OCI-LY7 (cell line): ENCODE results near the gene RPUSD1. TPM values are rescaled to one million over a fixed set of nuclear protein-coding genes. Genes with fewer than 3 reads are reported as not detected.

Source experiments
- BruUV-seq: library from RNA; stranded (reverse); fragments of 400-500 nt; replicated peaks from 2 replicates; lab custom pipeline; 2021; lab: Mats Ljungman, UMichigan
- CTCF ChIA-PET: fragments of 300-600 bp; sonication (Branson Sonifier 250); formaldehyde crosslinking; loops from one replicate; lab custom pipeline; 2022; ENCODE audit warnings: antibody characterized with exemption; ENCODE audit not compliant: unreplicated experiment; lab: Charles Lee
- POLR2A ChIA-PET: fragments of 300-600 bp; sonication (Branson Sonifier 250); formaldehyde crosslinking; loops from one replicate; lab custom pipeline; 2022; ENCODE audit warnings: antibody characterized with exemption; lab: Charles Lee
- DNase-seq: peaks from one replicate; pipeline ENCODE4 v3.0.0-alpha.2; 2015; ENCODE audit warnings: low spot score
- H2AFZ ChIP-seq: fragments of 200-600 bp; sonication (generic), shearing (Covaris generic); 2 replicates; pipeline ENCODE4 v1.6.1; 2014; ENCODE audit warnings: mild to moderate bottlenecking, antibody characterized with exemption, low read length, moderate library complexity
- H3K27ac ChIP-seq: fragments of 200-600 bp; sonication (generic); 2 replicates; pipeline ENCODE4 v1.5.1; 2014; ENCODE audit warnings: mixed run types, low read depth, mild to moderate bottlenecking, moderate library complexity, low read length, inconsistent platforms; ENCODE audit not compliant: poor library complexity, severe bottlenecking
- H3K36me3 ChIP-seq: fragments of 200-600 bp; sonication (generic); 2 replicates; pipeline ENCODE4 v1.6.1; 2014; ENCODE audit warnings: mild to moderate bottlenecking, antibody characterized with exemption, low read length, moderate library complexity, mixed read lengths; ENCODE audit not compliant: insufficient read depth
- H3K4me1 ChIP-seq: fragments of 200-600 bp; sonication (generic); 2 replicates; pipeline ENCODE4 v1.5.1; 2014; ENCODE audit warnings: mild to moderate bottlenecking, low read length; ENCODE audit not compliant: insufficient read depth, poor library complexity, severe bottlenecking
- H3K4me2 ChIP-seq: fragments of 200-600 bp; sonication (generic); 2 replicates; pipeline ENCODE4 v1.6.1; 2014; ENCODE audit warnings: mild to moderate bottlenecking, low read length
- H3K4me3 ChIP-seq: fragments of 200-600 bp; sonication (generic); 2 replicates; pipeline ENCODE4 v1.5.1; 2014; ENCODE audit warnings: mild to moderate bottlenecking, low read depth, low read length; ENCODE audit not compliant: poor library complexity, severe bottlenecking
- H3K79me2 ChIP-seq: fragments of 200-600 bp; sonication (generic); 2 replicates; pipeline ENCODE4 v1.6.1; 2016; ENCODE audit warnings: low read depth, mild to moderate bottlenecking, low read length, moderate library complexity, mixed read lengths; ENCODE audit not compliant: insufficient read depth
- H3K9me2 ChIP-seq: fragments of 200-600 bp; sonication (generic); 2 replicates; pipeline ENCODE4 v1.6.1; 2016; ENCODE audit warnings: mild to moderate bottlenecking, low read length, mixed read lengths; ENCODE audit not compliant: insufficient read depth
- H3K9me3 ChIP-seq: fragments of 200-600 bp; sonication (generic); 2 replicates; pipeline ENCODE4 v1.6.1; 2014; ENCODE audit warnings: mild to moderate bottlenecking, mixed run types, low read length, mixed read lengths
- H4K20me1 ChIP-seq: fragments of 200-600 bp; sonication (generic); 2 replicates; pipeline ENCODE4 v1.6.1; 2014; ENCODE audit warnings: mild to moderate bottlenecking, antibody characterized with exemption, low read length, moderate library complexity, mixed read lengths; ENCODE audit not compliant: insufficient read depth
- EZH2phosphoT487 ChIP-seq: fragments of 200-600 bp; sonication (generic); IDR thresholded peaks from 2 replicates; pipeline ENCODE4 v1.6.1; 2018; ENCODE audit warnings: low read depth, borderline replicate concordance, mild to moderate bottlenecking, mixed run types, antibody characterized with exemption, low read length, moderate library complexity, mixed read lengths
- intact Hi-C: fragments of 100-400 bp; cut with micrococcal nuclease; formaldehyde crosslinking; loops from one replicate; pipeline ENCODE4 v1.10.0; 2022; ENCODE audit not compliant: unreplicated experiment
- total RNA-seq, 2 experiments: library from RNA; depleted of rRNA in 1 of 2; stranded (reverse); fragments of >200 nt in 1 of 2; shearing (Covaris generic) in 1 of 2; gene quantifications; 2 replicates each; pipeline ENCODE4 v1.2.3, GENCODE V29; 2014 to 2022
- TF ChIP-seq, protein P1 (sequence below): fragments of 200-600 bp; sonication (generic); conservative IDR thresholded peaks from 2 replicates; pipeline ENCODE4 v1.5.1; 2014; ENCODE audit warnings: mild to moderate bottlenecking, antibody characterized with exemption, low read length, moderate library complexity, mixed read lengths

Gene RPUSD1
- total RNA-seq, 2 experiments from 2014 or later, result 48.6 to 64.1 TPM

DNA sequence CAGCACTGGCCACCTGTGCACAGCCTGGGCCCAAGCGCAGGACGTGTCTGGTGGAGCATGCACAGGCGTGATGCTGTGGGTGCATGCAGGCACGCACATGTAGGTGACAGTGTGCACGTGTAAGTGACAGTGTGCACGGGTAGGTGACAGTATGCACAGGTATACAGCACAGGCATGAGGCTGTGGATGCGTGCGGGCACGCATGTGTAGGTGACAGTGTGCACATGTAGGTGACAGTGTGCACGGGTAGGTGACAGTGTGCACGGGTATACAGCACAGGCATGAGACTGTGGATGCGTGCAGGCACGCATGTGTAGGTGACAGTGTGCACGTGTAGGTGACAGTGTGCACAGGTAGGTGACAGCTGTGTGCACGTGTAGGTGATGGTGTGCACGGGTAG is 7.9 kb downstream of the RPUSD1 start:
- intact Hi-C loops, result no loop called here
- ChIA-PET POLR2A (no interaction called here), CTCF (no interaction called here)
- no peaks in the 10 kb centered on the region for H3K9me3 ChIP-seq
- no peak overlapping the region for H3K4me3 ChIP-seq
- H4K20me1 ChIP-seq, result no peaks in the 10 kb centered on the region
- no peaks in the 10 kb centered on the region for H3K9me2 ChIP-seq
- peaks cover 9% of the 10 kb centered on the region for H3K36me3 ChIP-seq
- H3K4me1 ChIP-seq, result no peaks in the 10 kb centered on the region
- no peak overlapping the region for H3K27ac ChIP-seq
- H2AFZ ChIP-seq, result no peak overlapping the region
- H3K79me2 ChIP-seq, result no peaks in the 10 kb centered on the region
- no peak for DNase-seq
- H3K4me2 ChIP-seq, result no peak overlapping the region
- BruUV-seq, result no TSS peak
- TF ChIP-seq, protein P1, sequence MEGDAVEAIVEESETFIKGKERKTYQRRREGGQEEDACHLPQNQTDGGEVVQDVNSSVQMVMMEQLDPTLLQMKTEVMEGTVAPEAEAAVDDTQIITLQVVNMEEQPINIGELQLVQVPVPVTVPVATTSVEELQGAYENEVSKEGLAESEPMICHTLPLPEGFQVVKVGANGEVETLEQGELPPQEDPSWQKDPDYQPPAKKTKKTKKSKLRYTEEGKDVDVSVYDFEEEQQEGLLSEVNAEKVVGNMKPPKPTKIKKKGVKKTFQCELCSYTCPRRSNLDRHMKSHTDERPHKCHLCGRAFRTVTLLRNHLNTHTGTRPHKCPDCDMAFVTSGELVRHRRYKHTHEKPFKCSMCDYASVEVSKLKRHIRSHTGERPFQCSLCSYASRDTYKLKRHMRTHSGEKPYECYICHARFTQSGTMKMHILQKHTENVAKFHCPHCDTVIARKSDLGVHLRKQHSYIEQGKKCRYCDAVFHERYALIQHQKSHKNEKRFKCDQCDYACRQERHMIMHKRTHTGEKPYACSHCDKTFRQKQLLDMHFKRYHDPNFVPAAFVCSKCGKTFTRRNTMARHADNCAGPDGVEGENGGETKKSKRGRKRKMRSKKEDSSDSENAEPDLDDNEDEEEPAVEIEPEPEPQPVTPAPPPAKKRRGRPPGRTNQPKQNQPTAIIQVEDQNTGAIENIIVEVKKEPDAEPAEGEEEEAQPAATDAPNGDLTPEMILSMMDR, result no peak
- TF ChIP-seq EZH2phosphoT487, result no peak

DNA sequence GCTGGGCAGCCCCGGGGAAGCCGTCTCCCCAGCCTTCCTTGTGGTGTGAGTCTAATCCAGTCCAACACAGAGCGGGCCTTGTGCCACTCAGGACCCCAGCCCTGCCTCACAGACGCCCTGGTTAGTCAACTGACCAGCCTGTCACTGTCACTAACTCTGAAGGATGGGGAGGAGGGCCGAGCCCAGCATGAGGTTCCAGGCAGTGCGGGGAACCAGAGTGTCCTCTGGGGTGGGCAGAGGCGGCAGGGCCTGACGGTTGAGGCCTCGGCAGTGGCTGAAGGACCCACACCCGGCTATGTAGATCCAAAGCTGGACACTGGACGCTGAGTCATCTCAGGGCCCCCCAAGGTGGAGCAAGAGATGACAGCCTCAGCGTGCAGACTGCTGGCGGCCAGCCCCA is 8.6 kb downstream of the RPUSD1 start:
- intact Hi-C loops, result no loop called here
- no peak overlapping the region for H3K27ac ChIP-seq
- TF ChIP-seq, protein P1, result no peak
- no peak for TF ChIP-seq EZH2phosphoT487
- H3K79me2 ChIP-seq, result no peaks in the 10 kb centered on the region
- H3K36me3 ChIP-seq, result peaks cover 2% of the 10 kb centered on the region; the same call in 1 of the 2 replicates
- H3K4me2 ChIP-seq, result no peak overlapping the region
- no peaks in the 10 kb centered on the region for H3K9me2 ChIP-seq
- no TSS peak for BruUV-seq
- H3K4me1 ChIP-seq, result no peaks in the 10 kb centered on the region
- H3K9me3 ChIP-seq, result no peaks in the 10 kb centered on the region
- H3K4me3 ChIP-seq, result no peak overlapping the region
- no peak overlapping the region for H2AFZ ChIP-seq
- no peaks in the 10 kb centered on the region for H4K20me1 ChIP-seq
- ChIA-PET POLR2A (no interaction called here), CTCF (no interaction called here)
- no peak for DNase-seq

DNA sequence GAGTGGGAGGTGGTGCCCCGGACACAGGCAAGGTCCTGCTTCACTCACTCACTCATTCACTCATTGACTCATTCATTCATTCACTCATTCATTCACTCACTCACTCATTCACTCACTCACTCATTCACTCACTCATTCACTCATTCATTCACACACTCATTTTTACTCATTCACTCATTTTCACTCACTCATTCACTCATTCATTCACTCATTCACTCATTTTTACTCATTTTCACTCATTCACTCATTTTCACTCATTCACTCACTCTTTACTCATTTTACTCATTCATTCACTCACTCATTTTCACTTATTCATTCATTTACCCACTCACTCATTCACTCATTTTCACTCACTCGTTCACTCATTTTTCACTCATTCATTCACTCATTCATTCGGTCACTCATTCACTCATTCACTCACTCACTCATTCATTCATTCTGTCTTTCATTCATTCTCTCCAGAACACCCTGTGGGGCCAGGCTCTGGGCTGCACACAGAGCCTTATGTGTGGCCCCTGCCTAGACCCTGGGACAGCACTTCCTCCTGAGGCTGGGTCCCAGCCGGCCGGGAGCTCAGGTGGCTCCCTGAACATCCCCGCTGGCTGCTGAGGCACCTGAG is 9.2 kb downstream of the RPUSD1 start:
- Histone ChIP-seq H3K27ac (no peak overlapping the region), H3K4me2 (no peak overlapping the region), H4K20me1 (no peaks in the 10 kb centered on the region), H3K36me3 (no peaks in the 10 kb centered on the region), H3K9me2 (no peaks in the 10 kb centered on the region), H2AFZ (no peak overlapping the region), H3K4me1 (no peaks in the 10 kb centered on the region), H3K4me3 (no peak overlapping the region), H3K9me3 (no peaks in the 10 kb centered on the region), H3K79me2 (no peaks in the 10 kb centered on the region)
- POLR2A ChIA-PET, result no interaction called here
- intact Hi-C loops, result no loop called here
- CTCF ChIA-PET, result no interaction called here
- DNase-seq, result no peak
- no peak for TF ChIP-seq EZH2phosphoT487
- TF ChIP-seq, protein P1, result no peak
- BruUV-seq, result no TSS peak
